Measurements from ENCODE around the gene FAM118A.

GRCh38 chr22:45357490-45357889 is 47.8 kb downstream of the FAM118A start:
- TF ChIP-seq CTCF (IDR thresholded peaks at IDR 0.05) (no peak), ZFX (IDR thresholded peaks at IDR 0.05; ENCODE audit: borderline replicate concordance) (no peak)
